ENCODE data around the gene MANBA. TPM values are rescaled to one million over a fixed set of nuclear protein-coding genes. Genes with fewer than 3 reads are reported as not detected.
"Not testable (repeated sequence)": the region's sequence is repeated elsewhere in the genome, so short reads cannot be mapped to it uniquely, and the experiment has no call there.

Gene MANBA
- polyA plus RNA-seq, 2 of the 4 experiments (the other 2 are of a cell fraction), result 9.3 to 10.4 TPM

GRCh38 chr4:102751941-102752340, 8.8 kb downstream of the MANBA start (continued):
- TF ChIP-seq JUN (IDR thresholded peaks at IDR 0.05) (no peak), KDM1A (IDR thresholded peaks at IDR 0.05; ENCODE audit: low read depth) (no peak), USF2 (IDR thresholded peaks at IDR 0.05) (no peak), GATA3 (IDR thresholded peaks at IDR 0.05; ENCODE audit: borderline replicate concordance) (no peak), E2F6 (IDR thresholded peaks at IDR 0.05; ENCODE audit: borderline replicate concordance, low read depth) (no peak), HOXB13 (CRISPR knock-in tag; IDR thresholded peaks at IDR 0.05; ENCODE audit: low read depth) (no peak)

GRCh38 chr4:102743352-102743751, 17.4 kb downstream of the MANBA start:
- ATAC-seq; POLR2A ChIA-PET; DNase-seq (ENCODE audit: low read depth in 1 of 2, low spot score in 1 of 2); CTCF ChIA-PET; H3K9me3 ChIP-seq; H3K4me3 ChIP-seq; FAIRE-seq; H3K4me2 ChIP-seq; H3K4me1 ChIP-seq; H3K27ac ChIP-seq: not testable (repeated sequence)
- WGBS (ENCODE audit: missing lambda C conversion rate), result 100% methylated on average over 4 of the region's 4 CpGs

GRCh38 chr4:102738802-102739201, 22.0 kb downstream of the MANBA start:
- POLR2A ChIA-PET; ATAC-seq; H3K4me2 ChIP-seq; H3K27ac ChIP-seq; H3K9me3 ChIP-seq; H3K4me3 ChIP-seq; DNase-seq (ENCODE audit: low read depth in 1 of 2, low spot score in 1 of 2); FAIRE-seq; CTCF ChIA-PET: not testable (repeated sequence)
- H3K4me1 ChIP-seq, result peaks cover 13% of the 10 kb centered on the region
- WGBS (ENCODE audit: missing lambda C conversion rate), result 90% methylated on average over 2 of the region's 2 CpGs

- ATAC-seq (peak in 1 of 2 experiments; percentile 25; a peak in 1 of 6 replicates), FAIRE-seq (no peak), DNase-seq (ENCODE audit: low read depth in 1 of 2, low spot score in 1 of 2) (no peak)
- peaks cover 13% of the 10 kb centered on the region for H3K4me1 ChIP-seq
- peak overlapping the region in 1 of 2 experiments; percentile 45; a peak in 1 of 6 replicates for H3K27ac ChIP-seq
- no peaks in the 10 kb centered on the region for H3K9me3 ChIP-seq
- H3K4me3 ChIP-seq, result no peak overlapping the region
- peak overlapping the region; percentile 39; the same call in 1 of the 3 replicates for H3K4me2 ChIP-seq
- POLR2A ChIA-PET, result no interaction called here
- TF ChIP-seq FOSL2 (IDR thresholded peaks at IDR 0.05), result no peak
- no peak for TF ChIP-seq FOSL2 (CRISPR knock-in tag; IDR thresholded peaks at IDR 0.05)
- no peak for TF ChIP-seq HEYL (CRISPR knock-in tag; IDR thresholded peaks at IDR 0.05)
- TF ChIP-seq ATOH8 (CRISPR knock-in tag; IDR thresholded peaks at IDR 0.05; ENCODE audit: low read depth), result no peak
- no peak for TF ChIP-seq CBX8 (IDR thresholded peaks at IDR 0.05)
- no peak for TF ChIP-seq EHF (CRISPR knock-in tag; IDR thresholded peaks at IDR 0.05)
- TF ChIP-seq EHMT2 (IDR thresholded peaks at IDR 0.05; ENCODE audit: low read depth), result no peak
- TF ChIP-seq TP53 (CRISPR knock-in tag; IDR thresholded peaks at IDR 0.05), result no peak
- no peak for TF ChIP-seq POLR2A (IDR thresholded peaks at IDR 0.05; ENCODE audit: low read length)
- no peak for TF ChIP-seq MAFK (IDR thresholded peaks at IDR 0.05; ENCODE audit: partially characterized antibody)
- no peak for TF ChIP-seq USF2 (IDR thresholded peaks at IDR 0.05)
- no peak for TF ChIP-seq RNF2 (IDR thresholded peaks at IDR 0.05; ENCODE audit: borderline replicate concordance, low read depth)
- no peak for TF ChIP-seq MAZ (IDR thresholded peaks at IDR 0.05; ENCODE audit: borderline replicate concordance, low read depth, low read length)
- TF ChIP-seq HES2 (IDR thresholded peaks at IDR 0.05), result no peak
- TF ChIP-seq ZSCAN20 (CRISPR knock-in tag; IDR thresholded peaks at IDR 0.05), result no peak
- TF ChIP-seq RCOR1 (IDR thresholded peaks at IDR 0.05; ENCODE audit: low read depth, low read length), result no peak
- no peak for TF ChIP-seq GATA3 (IDR thresholded peaks at IDR 0.05; ENCODE audit: borderline replicate concordance)
- 78% methylated on average over 11 of the region's 11 CpGs for WGBS (ENCODE audit: missing lambda C conversion rate)
- CTCF ChIA-PET, result interaction anchor here (0.6 kb wide), 1 partner anchor 67 kb away, joined by 3 read pairs; no protein-coding TSS in a partner anchor
Observed at GRCh38 chr4:102736636-102737549, 23.9 kb downstream of the MANBA start.

Measured in A549 (cell line).